ENCODE measurements around the gene POPDC2. TPM values are rescaled to one million over a fixed set of nuclear protein-coding genes. Genes with fewer than 3 reads are reported as not detected.

Gene POPDC2
- total RNA-seq, 1 donor from 2014 or later = not detected

Other genes starting within 250 kb of the POPDC2 start
- gene TMEM39A, start 197.0 kb downstream of the POPDC2 start, total RNA-seq = 43.7 and 51.3 TPM in 2 replicates
- gene POGLUT1, start 191.6 kb downstream of the POPDC2 start, total RNA-seq = 9.0 and 16.6 TPM in 2 replicates
- 52.7 and 59.3 TPM in 2 replicates for gene TIMMDC1, start 162.0 kb downstream of the POPDC2 start, total RNA-seq
- not detected in 2 replicates for gene CD80, start 101.0 kb downstream of the POPDC2 start, total RNA-seq
- 0.53 and 2.7 TPM in 2 replicates for gene ADPRH, start 81.1 kb downstream of the POPDC2 start, total RNA-seq
- gene PLA1A, start 62.7 kb downstream of the POPDC2 start, total RNA-seq = not detected in 2 replicates
- gene COX17, start 16.8 kb upstream of the POPDC2 start, total RNA-seq = 10.0 and 46.2 TPM in 2 replicates
- not detected in 2 replicates for gene CFAP91, start 42.4 kb upstream of the POPDC2 start, total RNA-seq
- gene NR1I2, start 121.5 kb upstream of the POPDC2 start, total RNA-seq = not detected in 2 replicates

All from bronchial epithelial cell (primary cell).